ENCODE measurements around the gene TRANK1.

DNA sequence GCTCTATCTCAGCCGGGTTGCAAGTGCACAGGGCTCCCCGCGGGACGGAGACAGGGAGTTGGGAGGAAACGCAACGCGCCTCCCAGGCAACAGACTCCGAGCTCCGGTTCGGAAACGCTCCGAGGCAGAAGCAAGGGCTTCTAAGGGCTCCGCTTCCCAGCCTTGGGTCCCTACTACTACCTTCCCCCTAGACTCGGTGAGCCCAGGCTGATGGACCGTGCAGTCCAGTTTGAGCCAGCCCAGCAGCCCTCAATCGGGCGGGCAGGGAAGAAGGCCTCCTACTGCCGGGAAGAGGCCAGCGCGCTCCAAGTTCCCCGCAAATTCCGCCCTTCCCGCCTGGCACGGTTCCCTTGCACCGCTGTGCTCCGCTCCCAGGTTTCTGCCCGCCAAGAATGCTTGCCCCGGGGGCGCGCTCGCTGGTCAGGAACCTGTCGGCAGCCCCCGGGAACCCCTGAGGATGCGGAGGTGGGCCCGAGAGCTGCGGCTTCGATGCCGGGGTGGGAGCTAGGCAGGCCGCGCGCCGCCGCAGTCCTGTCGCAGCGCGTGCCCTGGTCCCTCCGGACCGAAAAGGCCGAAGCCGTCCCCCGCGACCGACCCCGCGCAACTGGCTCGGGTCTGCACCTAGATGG is 728 bp downstream of the TRANK1 start:
- TF ChIP-seq ZNF274 (IDR thresholded peaks at IDR 0.05; ENCODE audit: borderline replicate concordance, extremely low read depth, low read length) (no peak), EZH2 (IDR thresholded peaks at IDR 0.05; ENCODE audit: low read depth, low read length, severe bottlenecking) (peak; percentile 68), CHD1 (IDR thresholded peaks at IDR 0.05; ENCODE audit: low read depth, low read length) (no peak), EGR1 (IDR thresholded peaks at IDR 0.05; ENCODE audit: borderline replicate concordance, low read depth, low read length) (no peak), CHD2 (IDR thresholded peaks at IDR 0.05; ENCODE audit: low read length) (no peak), EP300 (IDR thresholded peaks at IDR 0.05; ENCODE audit: borderline replicate concordance in 1 of 2, low read depth in 2 of 2, low read length in 2 of 2) (no peak), KDM1A (IDR thresholded peaks at IDR 0.05; ENCODE audit: borderline replicate concordance, low read length) (no peak), FOSL1 (IDR thresholded peaks at IDR 0.05; ENCODE audit: insufficient read depth, low read depth, low read length) (no peak), RAD21 (IDR thresholded peaks at IDR 0.05 in 1 of 2, conservative IDR thresholded peaks at IDR 0.05 in 1 of 2; ENCODE audit: low read depth in 2 of 2, low read length in 2 of 2) (no peak)
- TF ChIP-seq, protein P1, sequence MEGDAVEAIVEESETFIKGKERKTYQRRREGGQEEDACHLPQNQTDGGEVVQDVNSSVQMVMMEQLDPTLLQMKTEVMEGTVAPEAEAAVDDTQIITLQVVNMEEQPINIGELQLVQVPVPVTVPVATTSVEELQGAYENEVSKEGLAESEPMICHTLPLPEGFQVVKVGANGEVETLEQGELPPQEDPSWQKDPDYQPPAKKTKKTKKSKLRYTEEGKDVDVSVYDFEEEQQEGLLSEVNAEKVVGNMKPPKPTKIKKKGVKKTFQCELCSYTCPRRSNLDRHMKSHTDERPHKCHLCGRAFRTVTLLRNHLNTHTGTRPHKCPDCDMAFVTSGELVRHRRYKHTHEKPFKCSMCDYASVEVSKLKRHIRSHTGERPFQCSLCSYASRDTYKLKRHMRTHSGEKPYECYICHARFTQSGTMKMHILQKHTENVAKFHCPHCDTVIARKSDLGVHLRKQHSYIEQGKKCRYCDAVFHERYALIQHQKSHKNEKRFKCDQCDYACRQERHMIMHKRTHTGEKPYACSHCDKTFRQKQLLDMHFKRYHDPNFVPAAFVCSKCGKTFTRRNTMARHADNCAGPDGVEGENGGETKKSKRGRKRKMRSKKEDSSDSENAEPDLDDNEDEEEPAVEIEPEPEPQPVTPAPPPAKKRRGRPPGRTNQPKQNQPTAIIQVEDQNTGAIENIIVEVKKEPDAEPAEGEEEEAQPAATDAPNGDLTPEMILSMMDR (IDR thresholded peaks at IDR 0.05; ENCODE audit: control extremely low read depth in 1 of 3, insufficient read depth in 1 of 3, low read depth in 1 of 3, low read length in 3 of 3): peak in 1 of 3 experiments; percentile 1; a peak in 1 of 4 replicates
- TF ChIP-seq, protein P2, sequence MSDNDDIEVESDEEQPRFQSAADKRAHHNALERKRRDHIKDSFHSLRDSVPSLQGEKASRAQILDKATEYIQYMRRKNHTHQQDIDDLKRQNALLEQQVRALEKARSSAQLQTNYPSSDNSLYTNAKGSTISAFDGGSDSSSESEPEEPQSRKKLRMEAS (IDR thresholded peaks at IDR 0.05): peak; percentile 82

Data from H1 (cell line).